Central memory CD8-positive, alpha-beta T cell (primary cell): ENCODE measurements around the gene TUBB6.
A peak's percentile ranks its signal among the peaks of the same experiment; 100 is the strongest.

Source experiments
- ATAC-seq: fragments of 150-1000 bp; cut with Tn5 transposase; replicated peaks from 2 replicates; pipeline ENCODE4 v1.10.0; 2022; ENCODE audit warnings: mild to moderate bottlenecking, moderate FRiP score, moderate number of reproducible peaks; ENCODE audit not compliant: poor library complexity, severe bottlenecking; ENCODE audit errors: extremely low read depth
- DNase-seq, 2 donors: peaks; one replicate each; pipeline ENCODE4 v3.0.0; 2021; ENCODE audit warnings: low spot score in 2 of 2
- H3K27ac Mint-ChIP-seq: one replicate; pipeline ENCODE4 v1.8.0; 2022; ENCODE audit warnings: low read depth, mild to moderate bottlenecking, moderate library complexity, mixed read lengths
- H3K27me3 Mint-ChIP-seq: one replicate; pipeline ENCODE4 v1.8.0; 2022; ENCODE audit warnings: mixed read lengths
- H3K36me3 Mint-ChIP-seq: one replicate; pipeline ENCODE4 v1.8.0; 2022; ENCODE audit warnings: mild to moderate bottlenecking, moderate library complexity, mixed read lengths; ENCODE audit not compliant: insufficient read depth
- H3K4me1 Mint-ChIP-seq: one replicate; pipeline ENCODE4 v1.8.0; 2022; ENCODE audit warnings: mixed read lengths
- H3K4me3 Mint-ChIP-seq: one replicate; pipeline ENCODE4 v1.8.0; 2022; ENCODE audit warnings: mild to moderate bottlenecking, moderate library complexity, mixed read lengths
- H3K9me3 Mint-ChIP-seq: one replicate; pipeline ENCODE4 v1.8.0; 2022; ENCODE audit warnings: mixed read lengths

The TUBB6 gene

GRCh38 chr18:12373116-12373770 lies 65.2 kb downstream of the TUBB6 start:
- H3K27ac Mint-ChIP-seq, result no peak overlapping the region
- H3K9me3 Mint-ChIP-seq, result no peaks in the 10 kb centered on the region
- peaks cover 47% of the 10 kb centered on the region for H3K4me1 Mint-ChIP-seq
- no peak overlapping the region for H3K4me3 Mint-ChIP-seq
- ATAC-seq, result no peak
- peaks cover 23% of the 10 kb centered on the region for H3K36me3 Mint-ChIP-seq
- no peak for DNase-seq
- no peaks in the 10 kb centered on the region for H3K27me3 Mint-ChIP-seq

GRCh38 chr18:12373771-12374116 lies 65.7 kb downstream of the TUBB6 start:
- ATAC-seq (no peak), DNase-seq (no peak)
- Mint-ChIP-seq H3K4me1 (peaks cover 47% of the 10 kb centered on the region), H3K27ac (no peak overlapping the region), H3K36me3 (peaks cover 20% of the 10 kb centered on the region), H3K4me3 (peak overlapping the region; percentile 83), H3K9me3 (no peaks in the 10 kb centered on the region), H3K27me3 (no peaks in the 10 kb centered on the region)

GRCh38 chr18:12374401-12374800 lies 66.4 kb downstream of the TUBB6 start:
- ATAC-seq (no peak), DNase-seq (no peak)
- Mint-ChIP-seq H3K4me1 (peaks cover 47% of the 10 kb centered on the region), H3K4me3 (peak overlapping the region; percentile 83), H3K36me3 (peaks cover 17% of the 10 kb centered on the region), H3K27ac (no peak overlapping the region), H3K9me3 (no peaks in the 10 kb centered on the region), H3K27me3 (no peaks in the 10 kb centered on the region)
